Testis (tissue), 2 donors: ENCODE measurements around the gene NOC4L.

ENCODE experiments used
- CTCF ChIP-seq, 3 experiments: fragments of 450-650 bp in 2 of 3; fragments of 200-600 bp in 1 of 3; sonication (generic) in 1 of 3; IDR thresholded peaks; one replicate each; pipeline ENCODE4 v1.5.1; 2016 to 2019; ENCODE audit warnings: antibody characterized with exemption in 3 of 3, mild to moderate bottlenecking in 2 of 3, moderate library complexity in 1 of 3
- POLR2A ChIP-seq: fragments of 450-650 bp; IDR thresholded peaks from one replicate; pipeline ENCODE4 v1.6.1; 2017; ENCODE audit warnings: antibody characterized with exemption, mild to moderate bottlenecking, moderate library complexity

GRCh38 chr12:132151766-132152410 lies 7.6 kb downstream of the NOC4L start:
- TF ChIP-seq POLR2A (no peak), CTCF (IDR thresholded peaks at IDR 0.05) (no peak)
